ENCODE results near the gene SLC35E2B. TPM values are rescaled to one million over a fixed set of nuclear protein-coding genes. Genes with fewer than 3 reads are reported as not detected.

Gene SLC35E2B
- total and polyA plus RNA-seq, 2 of the 13 experiments (the other 11 are each of a cell fraction or from before 2014, with no cell fraction given), result 14.1 to 19.7 TPM

GRCh38 chr1:1623181-1623630 is 69.4 kb downstream of the SLC35E2B start:
- no peaks in the 10 kb centered on the region for H4K20me1 ChIP-seq (ENCODE audit: insufficient read depth, low read length)
- no peaks in the 10 kb centered on the region for H3K79me2 ChIP-seq (ENCODE audit: insufficient read depth, low read length)
- H3K9me3 ChIP-seq (ENCODE audit: low read length), result no peaks in the 10 kb centered on the region
- POLR2A ChIA-PET, result no interaction called here
- H3K27ac ChIP-seq (ENCODE audit: extremely low read length, insufficient read depth, low read length), result no peak overlapping the region
- WGBS (ENCODE audit: low lambda C conversion rate), result 100% methylated on average over 12 of the region's 33 CpGs
- H2AFZ ChIP-seq (ENCODE audit: low read length), result no peak overlapping the region
- intact Hi-C loops (cut with micrococcal nuclease; ENCODE audit: unreplicated experiment), result no loop called here
- in situ Hi-C loops (cut with HindIII; ENCODE audit: extremely low pct_ligation_motif_present, low pct_unique_long_range_greater_than_20kb), result no loop called here
- no TSS peak for BruUV-seq (replicated peaks)
- DNase-seq (ENCODE audit: low spot score), result no peak
- peaks cover 1 to 4% of the 10 kb centered on the region in 2 experiments; a peak in 1 of 5 replicates for H3K36me3 ChIP-seq (replicated peaks in 1 of 2; ENCODE audit: control insufficient read depth in 1 of 2, insufficient read depth in 2 of 2, low read length in 2 of 2)
- CTCF ChIA-PET (ENCODE audit: low intra/inter-chr PET ratio, low total read pairs), result no interaction called here
- H3K27me3 ChIP-seq (ENCODE audit: control insufficient read depth in 1 of 2, insufficient read depth in 2 of 2, low read length in 2 of 2), result no peaks in the 10 kb centered on the region
- FAIRE-seq, result no peak
- no peak overlapping the region for H3K9ac ChIP-seq (ENCODE audit: insufficient read depth, low read depth, low read length)
- H3K4me1 ChIP-seq (ENCODE audit: insufficient read depth, low read length), result no peaks in the 10 kb centered on the region
- ATAC-seq, result no peak
- no peak overlapping the region for H3K4me3 ChIP-seq (replicated peaks in 1 of 3; ENCODE audit: insufficient read depth in 1 of 3, low read depth in 2 of 3, low read length in 3 of 3)
- no peak for TF ChIP-seq AHR (CRISPR knock-in tag; IDR thresholded peaks at IDR 0.05)
- H3K4me2 ChIP-seq (ENCODE audit: low read depth, low read length), result no peak overlapping the region

GRCh38 chr1:1622788-1623094 is 69.9 kb downstream of the SLC35E2B start:
- in situ Hi-C loops (cut with HindIII; ENCODE audit: extremely low pct_ligation_motif_present, low pct_unique_long_range_greater_than_20kb) (no loop called here), intact Hi-C loops (cut with micrococcal nuclease; ENCODE audit: unreplicated experiment) (no loop called here)
- no peak overlapping the region for H3K27ac ChIP-seq (ENCODE audit: extremely low read length, insufficient read depth, low read length)
- ATAC-seq (no peak), DNase-seq (ENCODE audit: low spot score) (no peak), FAIRE-seq (no peak)
- ChIA-PET POLR2A (no interaction called here), CTCF (ENCODE audit: low intra/inter-chr PET ratio, low total read pairs) (no interaction called here)
- H3K27me3 ChIP-seq (ENCODE audit: control insufficient read depth in 1 of 2, insufficient read depth in 2 of 2, low read length in 2 of 2), result no peaks in the 10 kb centered on the region
- no peak overlapping the region for H3K9ac ChIP-seq (ENCODE audit: insufficient read depth, low read depth, low read length)
- WGBS (ENCODE audit: low lambda C conversion rate), result 91% methylated on average over 17 of the region's 17 CpGs
- H3K79me2 ChIP-seq (ENCODE audit: insufficient read depth, low read length), result peaks cover under 1% of the 10 kb centered on the region
- BruUV-seq (replicated peaks), result no TSS peak
- H3K9me3 ChIP-seq (ENCODE audit: low read length), result no peaks in the 10 kb centered on the region
- no peak overlapping the region for H3K4me2 ChIP-seq (ENCODE audit: low read depth, low read length)
- no peaks in the 10 kb centered on the region for H4K20me1 ChIP-seq (ENCODE audit: insufficient read depth, low read length)
- H3K36me3 ChIP-seq (replicated peaks in 1 of 2; ENCODE audit: control insufficient read depth in 1 of 2, insufficient read depth in 2 of 2, low read length in 2 of 2), result peaks cover 1 to 9% of the 10 kb centered on the region in 2 experiments; a peak in 2 of 5 replicates
- 0 out of 2 replicates have a peak, but pooled peaks cover under 1% of the 10 kb centered on the region for H3K4me1 ChIP-seq (ENCODE audit: insufficient read depth, low read length)
- H3K4me3 ChIP-seq (replicated peaks in 1 of 3; ENCODE audit: insufficient read depth in 1 of 3, low read depth in 2 of 3, low read length in 3 of 3), result no peak overlapping the region
- no peak overlapping the region for H2AFZ ChIP-seq (ENCODE audit: low read length)
- TF ChIP-seq ZNF337 (CRISPR knock-in tag; IDR thresholded peaks at IDR 0.05; ENCODE audit: borderline replicate concordance, low read depth) (no peak), ZNF275 (CRISPR knock-in tag; IDR thresholded peaks at IDR 0.05; ENCODE audit: borderline replicate concordance) (no peak), KLF13 (CRISPR knock-in tag; IDR thresholded peaks at IDR 0.05) (no peak), NKX3-1 (CRISPR knock-in tag; IDR thresholded peaks at IDR 0.05) (no peak), LRRFIP1 (CRISPR knock-in tag; conservative IDR thresholded peaks at IDR 0.05) (no peak), ZNF710 (CRISPR knock-in tag; IDR thresholded peaks at IDR 0.05; ENCODE audit: borderline replicate concordance) (no peak), UBTF (CRISPR knock-in tag; IDR thresholded peaks at IDR 0.05) (no peak), NR2F2 (IDR thresholded peaks at IDR 0.05; ENCODE audit: borderline replicate concordance, low read depth) (no peak), ZNF230 (CRISPR knock-in tag; IDR thresholded peaks at IDR 0.05) (no peak)

All from HepG2 (cell line).